Myocyte (in vitro differentiated cells): ENCODE data around the gene P3H3. TPM values are rescaled to one million over a fixed set of nuclear protein-coding genes. Genes with fewer than 3 reads are reported as not detected.
A peak's percentile ranks its signal among the peaks of the same experiment; 100 is the strongest.
"Not testable (repeated sequence)": the region's sequence is repeated elsewhere in the genome, so short reads cannot be mapped to it uniquely, and the experiment has no call there.

Experiments
- DNase-seq: peaks from one replicate; pipeline ENCODE4 v3.0.0-alpha.2; 2012; ENCODE audit warnings: low read depth
- total RNA-seq: library from RNA; depleted of rRNA; stranded (reverse); fragments of >200 nt; gene quantifications from 2 replicates; pipeline ENCODE4 v1.2.3, GENCODE V29; 2014

P3H3 gene
- total RNA-seq, 1 donor from 2014 or later = 21.4 TPM

GRCh38 chr12:6865307-6865706 lies 37.1 kb downstream of the P3H3 start:
- not testable (repeated sequence) for DNase-seq

- no peak for DNase-seq
Observed at GRCh38 chr12:6866163-6866919, 38.1 kb downstream of the P3H3 start.

DNA sequence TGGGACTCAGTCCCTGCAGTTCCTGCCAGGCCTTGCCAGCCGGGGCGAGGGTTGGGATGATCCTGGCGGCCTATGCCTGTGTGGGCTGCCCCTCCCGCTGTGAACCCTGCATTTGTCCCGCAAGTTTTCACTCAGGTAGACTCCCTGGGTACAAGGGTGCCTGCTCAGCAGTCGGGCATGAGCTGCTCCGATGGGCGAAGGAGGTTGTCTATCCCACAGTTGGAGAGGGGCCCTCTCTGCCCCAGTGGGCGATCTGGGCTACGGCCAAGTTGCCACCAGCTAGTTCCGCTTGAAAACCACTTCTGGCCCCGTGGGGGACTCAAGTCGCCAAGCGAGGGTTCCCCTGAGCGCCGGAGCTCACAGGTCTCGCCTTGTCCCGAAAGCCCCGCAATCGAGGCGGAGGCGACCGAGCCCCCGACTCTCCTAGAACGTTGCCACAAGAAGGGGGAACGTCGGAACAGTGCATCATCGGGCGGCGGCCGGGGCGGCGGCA lies 38.8 kb downstream of the P3H3 start:
- no peak for DNase-seq

- DNase-seq = peak; percentile 77
Observed at GRCh38 chr12:6867413-6868210, 39.4 kb downstream of the P3H3 start, which contains the start of gene TPI1. TSS of gene TPI1 (plus strand) at chr12:6867531. CDS start at chr12:6867567, 36 bp downstream.

GRCh38 chr12:6868211-6869048 lies 40.2 kb downstream of the P3H3 start:
- DNase-seq = peak; percentile 70

DNA sequence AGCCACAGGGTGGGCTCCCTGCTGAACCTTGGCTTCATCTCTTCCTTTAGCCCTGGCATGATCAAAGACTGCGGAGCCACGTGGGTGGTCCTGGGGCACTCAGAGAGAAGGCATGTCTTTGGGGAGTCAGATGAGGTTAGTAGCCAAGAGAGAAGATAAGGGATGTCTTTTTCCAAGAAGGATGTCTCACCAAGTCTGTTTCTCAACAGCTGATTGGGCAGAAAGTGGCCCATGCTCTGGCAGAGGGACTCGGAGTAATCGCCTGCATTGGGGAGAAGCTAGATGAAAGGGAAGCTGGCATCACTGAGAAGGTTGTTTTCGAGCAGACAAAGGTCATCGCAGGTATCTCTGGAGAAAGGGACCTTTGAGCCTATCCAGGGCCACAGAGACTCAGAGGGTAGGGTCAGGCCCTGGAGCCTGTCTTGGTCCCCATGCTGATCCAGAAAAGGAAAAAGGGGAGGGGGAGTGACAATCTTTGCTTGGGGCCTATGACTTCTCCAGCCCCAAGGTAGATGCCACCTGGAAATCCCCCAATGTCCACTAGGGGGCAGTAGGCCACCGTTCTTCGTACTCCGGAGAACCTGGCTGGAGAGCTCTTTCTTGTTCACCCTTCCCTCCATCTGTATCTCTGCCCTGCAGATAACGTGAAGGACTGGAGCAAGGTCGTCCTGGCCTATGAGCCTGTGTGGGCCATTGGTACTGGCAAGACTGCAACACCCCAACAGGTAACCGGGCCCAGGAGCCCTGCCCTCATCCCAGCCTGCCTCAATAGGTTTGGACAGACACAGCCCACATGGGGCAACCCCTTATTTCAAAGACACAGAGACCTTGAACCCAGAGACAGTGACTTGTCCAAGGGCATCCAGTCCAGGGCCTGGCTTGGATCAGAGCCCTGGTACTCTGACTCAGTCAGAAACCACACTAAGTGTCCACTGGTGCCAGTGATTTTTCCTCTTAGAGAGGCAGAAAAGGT lies 41.1 kb downstream of the P3H3 start:
- DNase-seq = peak; percentile 79

DNA sequence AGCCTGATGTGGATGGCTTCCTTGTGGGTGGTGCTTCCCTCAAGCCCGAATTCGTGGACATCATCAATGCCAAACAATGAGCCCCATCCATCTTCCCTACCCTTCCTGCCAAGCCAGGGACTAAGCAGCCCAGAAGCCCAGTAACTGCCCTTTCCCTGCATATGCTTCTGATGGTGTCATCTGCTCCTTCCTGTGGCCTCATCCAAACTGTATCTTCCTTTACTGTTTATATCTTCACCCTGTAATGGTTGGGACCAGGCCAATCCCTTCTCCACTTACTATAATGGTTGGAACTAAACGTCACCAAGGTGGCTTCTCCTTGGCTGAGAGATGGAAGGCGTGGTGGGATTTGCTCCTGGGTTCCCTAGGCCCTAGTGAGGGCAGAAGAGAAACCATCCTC lies 42.1 kb downstream of the P3H3 start:
- not testable (repeated sequence) for DNase-seq

GRCh38 chr12:6871052-6871957 lies 43.1 kb downstream of the P3H3 start:
- peak; percentile 34 for DNase-seq

- DNase-seq = peak; percentile 80
Observed at GRCh38 chr12:6872073-6873048, 44.2 kb downstream of the P3H3 start.

GRCh38 chr12:6873094-6874014 lies 45.1 kb downstream of the P3H3 start, which contains the start of gene SPSB2:
TSS of gene SPSB2 (minus strand) at chr12:6873303. CDS start at chr12:6872901, 402 bp downstream.
- peak; percentile 96 for DNase-seq

DNA sequence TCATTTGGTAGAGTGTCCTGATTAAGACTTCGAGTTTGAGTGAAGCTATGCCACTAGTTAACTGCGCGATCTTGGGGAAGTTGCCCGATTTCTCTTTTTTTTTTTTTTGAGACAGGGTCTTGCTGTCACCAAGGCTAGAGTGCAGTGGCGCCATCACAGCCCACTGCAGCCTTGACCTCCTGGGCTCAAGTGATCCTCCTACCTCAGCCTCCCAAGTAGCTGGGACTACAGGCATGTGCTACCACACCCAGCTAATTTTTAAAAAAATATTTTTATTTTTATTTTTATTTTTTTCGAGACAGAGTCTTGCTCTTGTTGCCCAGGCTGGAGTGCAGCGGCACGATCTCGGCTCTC lies 45.8 kb downstream of the P3H3 start:
- DNase-seq = not testable (repeated sequence)

- not testable (repeated sequence) for DNase-seq
Observed at GRCh38 chr12:6879824-6880223, 51.6 kb downstream of the P3H3 start.

DNA sequence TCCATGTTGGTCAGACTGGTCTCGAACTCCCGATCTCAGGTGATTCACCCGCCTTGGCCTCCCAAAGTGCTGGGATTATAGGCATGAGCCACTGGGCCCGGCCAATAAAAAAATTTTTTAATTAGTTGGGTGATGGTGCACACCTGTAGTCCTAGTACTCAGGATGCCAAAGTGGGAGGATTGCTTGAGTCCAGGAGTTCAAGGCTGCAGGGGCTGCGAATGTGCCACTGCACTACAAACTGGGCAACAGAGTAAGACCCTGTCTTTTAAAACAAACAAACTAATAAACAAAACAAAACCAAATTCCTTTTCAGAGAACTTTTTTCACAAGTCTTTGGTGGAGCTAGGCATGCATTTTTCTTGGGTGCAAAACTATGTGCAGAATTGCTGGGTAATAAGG lies 55.0 kb downstream of the P3H3 start:
- DNase-seq = no peak

DNA sequence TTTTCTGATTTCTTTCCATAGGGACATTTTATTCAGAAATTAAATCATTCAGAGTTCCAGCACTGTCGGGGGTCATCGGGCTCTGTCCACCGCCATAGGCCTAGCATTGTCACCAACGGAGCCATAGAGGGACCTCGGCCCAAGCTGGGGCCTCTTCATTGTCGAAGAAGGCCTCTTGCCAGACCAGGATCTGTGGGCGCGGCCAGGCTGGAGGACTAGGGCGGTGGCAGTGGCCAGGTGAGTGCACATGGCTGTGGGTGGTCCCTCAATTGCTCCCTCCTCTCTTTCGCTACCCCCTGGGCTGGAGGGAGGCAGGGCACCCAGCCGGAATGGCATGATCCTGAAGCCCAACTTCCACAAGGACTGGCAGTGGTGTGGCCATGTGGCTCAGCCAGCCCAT lies 55.5 kb downstream of the P3H3 start:
- DNase-seq = no peak

- no peak for DNase-seq
Observed at GRCh38 chr12:6884539-6884938, 56.3 kb downstream of the P3H3 start.

DNA sequence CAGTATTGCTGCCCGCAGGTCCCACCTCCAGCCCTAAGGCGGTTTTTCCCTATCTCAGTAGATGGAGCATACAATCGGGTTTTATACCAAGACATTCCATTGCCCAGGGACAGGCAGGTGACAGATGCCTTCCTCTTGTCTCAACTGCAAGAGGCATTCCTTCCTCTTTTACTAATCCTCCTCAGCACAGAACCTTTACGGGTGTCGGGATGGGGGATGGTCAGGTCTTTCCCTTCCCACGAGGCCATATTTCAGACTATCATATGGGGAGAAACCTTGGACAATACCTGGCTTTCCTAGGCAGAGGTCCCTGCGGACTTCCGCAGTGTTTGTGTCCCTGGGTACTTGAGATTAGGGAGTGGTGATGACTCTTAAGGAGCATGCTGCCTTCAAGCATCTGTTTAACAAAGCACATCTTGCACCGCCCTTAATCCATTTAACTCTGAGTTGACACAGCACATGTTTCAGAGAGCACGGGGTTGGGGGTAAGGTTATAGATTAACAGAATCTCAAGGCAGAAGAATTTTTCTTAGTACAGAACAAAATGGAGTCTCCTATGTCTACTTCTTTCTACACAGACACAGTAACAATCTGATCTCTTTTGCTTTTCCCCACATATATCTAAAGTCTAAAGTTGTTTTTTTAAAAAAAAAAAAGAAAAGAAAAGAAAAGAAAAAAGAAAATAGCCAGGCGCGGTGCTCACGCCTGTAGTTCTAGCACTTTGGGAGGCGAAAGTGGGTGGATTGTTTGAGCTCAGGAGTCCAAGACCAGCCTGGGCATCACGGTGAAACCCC lies 58.2 kb downstream of the P3H3 start:
- not testable (repeated sequence) for DNase-seq
